Measurements from ENCODE around the gene TREML1.

The TREML1 gene

DNA sequence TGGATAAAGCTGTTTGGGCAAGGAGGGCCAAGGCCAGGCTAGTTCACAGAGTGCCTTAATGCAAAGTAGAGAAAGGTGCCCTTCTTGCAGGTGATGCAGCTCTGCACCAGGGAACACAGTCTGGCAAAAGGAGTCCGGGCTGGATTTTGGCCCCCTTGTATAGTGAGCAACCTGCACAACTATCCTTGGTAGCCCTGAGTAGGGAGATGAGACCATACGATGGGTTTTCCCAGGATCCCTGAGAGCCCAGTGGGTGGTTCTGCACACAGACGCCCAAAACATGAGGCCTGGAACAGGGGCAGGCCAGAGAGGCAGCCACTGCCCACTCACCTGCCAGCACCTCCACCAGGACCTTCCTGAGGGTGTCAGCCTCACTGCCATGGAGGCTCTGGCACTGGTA is 6.8 kb upstream of the TREML1 start:
- H3K27ac ChIP-seq, result no peak overlapping the region
- TF ChIP-seq, protein P1, sequence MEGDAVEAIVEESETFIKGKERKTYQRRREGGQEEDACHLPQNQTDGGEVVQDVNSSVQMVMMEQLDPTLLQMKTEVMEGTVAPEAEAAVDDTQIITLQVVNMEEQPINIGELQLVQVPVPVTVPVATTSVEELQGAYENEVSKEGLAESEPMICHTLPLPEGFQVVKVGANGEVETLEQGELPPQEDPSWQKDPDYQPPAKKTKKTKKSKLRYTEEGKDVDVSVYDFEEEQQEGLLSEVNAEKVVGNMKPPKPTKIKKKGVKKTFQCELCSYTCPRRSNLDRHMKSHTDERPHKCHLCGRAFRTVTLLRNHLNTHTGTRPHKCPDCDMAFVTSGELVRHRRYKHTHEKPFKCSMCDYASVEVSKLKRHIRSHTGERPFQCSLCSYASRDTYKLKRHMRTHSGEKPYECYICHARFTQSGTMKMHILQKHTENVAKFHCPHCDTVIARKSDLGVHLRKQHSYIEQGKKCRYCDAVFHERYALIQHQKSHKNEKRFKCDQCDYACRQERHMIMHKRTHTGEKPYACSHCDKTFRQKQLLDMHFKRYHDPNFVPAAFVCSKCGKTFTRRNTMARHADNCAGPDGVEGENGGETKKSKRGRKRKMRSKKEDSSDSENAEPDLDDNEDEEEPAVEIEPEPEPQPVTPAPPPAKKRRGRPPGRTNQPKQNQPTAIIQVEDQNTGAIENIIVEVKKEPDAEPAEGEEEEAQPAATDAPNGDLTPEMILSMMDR (conservative IDR thresholded peaks at IDR 0.05), result no peak

DNA sequence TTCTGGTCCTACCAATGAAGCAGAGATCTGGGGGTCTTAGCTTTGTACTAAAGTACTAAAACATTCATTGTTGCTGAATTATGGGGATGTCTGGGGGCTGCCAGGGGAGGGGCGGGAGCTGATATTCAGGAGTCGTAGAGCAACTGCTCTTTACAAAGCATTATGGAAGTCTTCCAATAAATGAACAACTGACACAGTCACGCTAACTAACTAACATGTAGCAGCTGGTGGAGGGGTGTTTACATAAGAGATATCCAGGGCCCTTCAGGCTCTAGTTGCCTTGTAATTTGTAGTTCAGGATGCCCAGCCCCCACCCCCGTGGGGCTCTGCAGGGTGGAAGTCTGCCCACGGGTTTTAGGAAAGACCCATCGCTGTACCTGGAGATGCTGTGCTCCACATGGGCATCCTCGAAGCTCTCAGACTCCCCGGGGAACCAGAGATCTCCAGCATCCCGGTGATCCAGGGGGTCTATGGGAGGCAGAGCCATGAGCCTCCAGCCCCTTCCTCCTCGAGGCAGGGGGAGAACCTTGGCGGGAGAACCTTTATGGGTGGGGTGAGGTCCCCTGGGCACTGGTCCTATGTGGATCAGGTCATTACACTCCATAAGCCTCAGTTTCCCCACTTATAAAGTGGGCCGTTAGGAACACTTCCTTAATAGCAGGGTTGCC is 5.4 kb upstream of the TREML1 start:
- TF ChIP-seq ZFX (IDR thresholded peaks at IDR 0.05), result no peak
- TF ChIP-seq, protein P1 (conservative IDR thresholded peaks at IDR 0.05), result no peak
- no peak overlapping the region for H3K27ac ChIP-seq

- no peak overlapping the region for H3K27ac ChIP-seq
- TF ChIP-seq ZFX (IDR thresholded peaks at IDR 0.05), result no peak
- TF ChIP-seq, protein P1 (conservative IDR thresholded peaks at IDR 0.05), result no peak
Measured at GRCh38 chr6:41157323-41157722, 3.2 kb upstream of the TREML1 start.

GRCh38 chr6:41156771-41157170 is 2.6 kb upstream of the TREML1 start:
- no peak overlapping the region for H3K27ac ChIP-seq
- no peak for TF ChIP-seq ZFX (IDR thresholded peaks at IDR 0.05)
- TF ChIP-seq, protein P1 (conservative IDR thresholded peaks at IDR 0.05), result no peak

GRCh38 chr6:41156001-41156400 is 1.9 kb upstream of the TREML1 start:
- H3K27ac ChIP-seq, result no peak overlapping the region

DNA sequence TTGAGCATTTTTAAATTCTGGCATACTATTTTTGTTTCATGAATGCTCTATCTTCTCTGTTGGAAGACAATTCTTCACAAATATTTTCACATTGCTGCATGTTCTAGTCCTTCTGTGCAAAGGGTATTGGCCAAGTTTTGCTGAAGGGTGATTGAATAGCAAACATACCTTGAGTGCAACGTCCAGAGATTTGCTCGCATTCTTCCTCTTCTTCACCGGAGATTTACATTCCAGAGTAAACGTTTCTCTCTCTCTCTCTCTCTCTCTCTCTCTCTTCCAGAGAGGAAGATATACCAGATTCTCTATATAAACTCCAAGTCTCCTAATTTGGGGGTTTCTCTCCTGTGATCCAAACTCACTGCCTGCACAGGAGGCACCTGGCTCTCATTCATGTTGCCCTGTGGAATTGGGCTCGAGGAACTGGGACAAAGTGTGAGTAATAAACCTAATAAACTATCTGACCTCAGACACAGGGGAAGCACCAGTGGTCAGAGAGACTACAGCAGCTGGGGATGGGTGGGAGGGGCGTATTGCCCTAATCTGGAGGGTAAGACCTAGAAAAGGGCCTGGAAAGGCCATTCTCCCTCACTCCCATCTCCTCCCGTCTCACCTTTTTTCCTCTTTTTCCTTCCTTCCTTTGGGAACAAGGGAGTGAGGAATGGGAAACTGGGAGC is 1.1 kb upstream of the TREML1 start:
- TF ChIP-seq, protein P1 (conservative IDR thresholded peaks at IDR 0.05), result no peak
- no peak for TF ChIP-seq ZFX (IDR thresholded peaks at IDR 0.05)
- H3K27ac ChIP-seq, result no peak overlapping the region

More at GRCh38 chr6:41156001-41156400, 1.9 kb upstream of the TREML1 start:
- TF ChIP-seq, protein P1 (conservative IDR thresholded peaks at IDR 0.05), result no peak
- TF ChIP-seq ZFX (IDR thresholded peaks at IDR 0.05), result no peak

GRCh38 chr6:41153451-41153850 is 696 bp downstream of the TREML1 start:
- TF ChIP-seq, protein P1 (conservative IDR thresholded peaks at IDR 0.05), result no peak
- TF ChIP-seq ZFX (IDR thresholded peaks at IDR 0.05), result no peak
- no peak overlapping the region for H3K27ac ChIP-seq
